GM19043 (cell line): ENCODE data around the gene WNK1.
"Not testable (repeated sequence)": the region's sequence is repeated elsewhere in the genome, so short reads cannot be mapped to it uniquely, and the experiment has no call there.

Experiments
- ATAC-seq: cut with Tn5 transposase; IDR thresholded peaks from one replicate; pipeline ENCODE4 v1.9.1; 2021; ENCODE audit warnings: low read depth; ENCODE audit not compliant: unreplicated experiment

The WNK1 gene

DNA sequence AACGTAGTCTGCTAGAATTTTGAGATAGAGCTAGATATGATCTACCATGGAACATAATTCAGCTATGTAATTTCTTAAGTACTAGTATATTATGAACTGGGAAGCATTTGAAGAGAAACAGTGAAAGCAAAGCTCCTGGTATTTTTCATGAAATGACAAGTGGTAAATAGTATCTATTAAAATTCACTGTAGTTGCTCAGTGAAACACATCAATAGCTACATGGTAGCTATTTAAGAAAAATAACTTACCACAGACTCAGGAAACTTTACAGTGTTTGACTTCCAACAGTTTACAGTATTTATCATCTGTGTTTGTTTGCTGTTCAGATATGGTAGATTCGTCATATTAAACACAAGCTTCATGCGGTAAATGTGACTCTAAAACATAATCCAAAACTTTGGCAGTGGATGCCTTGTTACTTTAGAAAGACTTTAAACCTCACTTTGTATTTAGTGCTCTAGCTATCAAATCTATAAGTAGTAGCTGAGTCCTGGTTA, 25.2 kb downstream of the WNK1 start:
- ATAC-seq, result no peak

DNA sequence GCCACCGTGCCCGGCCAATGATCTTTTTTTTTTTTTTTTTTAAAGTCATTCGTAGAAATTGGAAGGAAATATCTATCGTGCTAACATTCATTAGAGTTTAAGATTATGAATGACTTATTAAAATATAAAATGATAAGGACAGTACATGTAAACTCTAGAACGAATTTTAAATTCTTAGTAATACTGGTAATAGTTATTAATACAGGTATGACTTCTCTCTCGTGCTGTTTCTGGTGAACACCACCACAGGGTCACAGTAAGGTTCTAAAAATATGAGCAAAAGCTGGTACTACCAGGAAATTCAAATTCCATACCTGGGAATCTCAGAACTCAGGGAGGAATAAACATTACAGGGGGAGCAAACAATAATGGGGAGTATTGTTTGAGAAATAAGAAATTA, 26.2 kb downstream of the WNK1 start:
- no peak for ATAC-seq

- no peak for ATAC-seq
Observed at GRCh38 chr12:779745-780734, 27.7 kb downstream of the WNK1 start.

DNA sequence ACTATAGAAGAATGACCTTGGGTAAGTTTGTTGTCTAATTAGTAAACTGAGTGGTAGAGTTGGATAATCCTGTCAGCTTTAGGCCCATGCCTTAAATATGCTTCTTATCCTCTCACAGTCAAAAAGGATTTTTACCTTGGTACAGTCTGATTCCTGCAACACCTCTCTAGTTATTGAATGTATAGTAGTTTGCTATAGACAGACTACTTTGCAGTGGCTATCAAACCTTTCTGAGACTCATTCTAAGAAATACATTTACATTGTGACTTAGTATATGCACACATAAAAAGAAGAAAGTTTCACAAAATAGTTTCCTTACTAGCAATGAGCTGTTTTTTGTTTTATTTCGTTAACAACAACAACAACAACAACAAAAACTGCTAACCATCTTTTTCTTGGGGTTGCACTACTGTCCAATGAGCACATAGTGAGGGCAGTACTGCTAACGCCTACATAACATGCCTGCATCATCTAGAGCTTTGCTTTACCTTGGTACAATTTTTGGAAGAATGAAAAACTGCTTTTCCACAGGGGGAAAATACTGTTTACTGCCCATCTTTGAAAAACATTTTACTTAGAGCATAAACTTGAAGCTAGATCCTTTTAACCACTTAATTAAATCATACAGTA, 28.5 kb downstream of the WNK1 start:
- no peak for ATAC-seq

DNA sequence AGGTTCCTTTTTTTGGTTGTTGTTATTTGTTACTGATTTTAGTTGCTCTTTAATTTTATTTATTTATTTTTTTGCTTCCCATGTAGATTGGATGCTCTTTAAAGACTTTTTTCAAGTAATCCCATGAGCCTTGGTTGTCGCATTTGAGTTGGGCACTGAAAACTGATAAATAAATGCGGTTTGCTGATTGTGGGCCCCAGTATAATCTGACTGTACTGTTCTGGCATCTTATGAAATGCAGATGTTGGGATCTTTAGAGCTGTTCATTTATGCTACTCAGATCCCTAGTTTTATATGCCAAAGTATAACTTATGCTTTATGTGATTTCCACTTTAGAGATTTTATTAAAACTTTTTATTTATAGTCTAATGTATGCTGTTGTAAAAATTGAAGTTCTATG, 33.3 kb downstream of the WNK1 start:
- ATAC-seq, result no peak

GRCh38 chr12:788288-788687, 35.9 kb downstream of the WNK1 start:
- ATAC-seq, result no peak

DNA sequence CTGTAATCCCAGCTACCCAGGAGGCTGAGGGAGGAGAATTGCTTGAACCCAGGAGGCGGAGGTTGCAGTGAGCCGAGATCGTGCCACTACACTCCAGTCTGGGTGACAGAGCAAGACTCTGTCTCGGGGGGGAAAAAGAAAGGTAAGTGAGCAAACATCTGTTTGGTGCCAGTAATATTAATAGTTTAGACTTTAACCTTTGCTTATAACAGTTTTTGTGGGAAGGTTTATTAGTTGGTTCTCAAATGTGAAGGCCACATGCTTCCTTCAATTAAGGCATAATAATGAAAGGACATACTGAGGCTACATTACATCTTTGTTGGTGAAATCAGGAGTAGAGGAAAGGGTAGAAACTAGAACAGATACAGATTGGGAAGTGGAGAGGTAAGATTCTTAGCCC, 36.4 kb downstream of the WNK1 start:
- not testable (repeated sequence) for ATAC-seq

GRCh38 chr12:789852-790563, 37.6 kb downstream of the WNK1 start:
- ATAC-seq, result no peak

GRCh38 chr12:790608-791007, 38.2 kb downstream of the WNK1 start:
- ATAC-seq, result no peak

GRCh38 chr12:793037-793436, 40.7 kb downstream of the WNK1 start:
- ATAC-seq, result no peak

DNA sequence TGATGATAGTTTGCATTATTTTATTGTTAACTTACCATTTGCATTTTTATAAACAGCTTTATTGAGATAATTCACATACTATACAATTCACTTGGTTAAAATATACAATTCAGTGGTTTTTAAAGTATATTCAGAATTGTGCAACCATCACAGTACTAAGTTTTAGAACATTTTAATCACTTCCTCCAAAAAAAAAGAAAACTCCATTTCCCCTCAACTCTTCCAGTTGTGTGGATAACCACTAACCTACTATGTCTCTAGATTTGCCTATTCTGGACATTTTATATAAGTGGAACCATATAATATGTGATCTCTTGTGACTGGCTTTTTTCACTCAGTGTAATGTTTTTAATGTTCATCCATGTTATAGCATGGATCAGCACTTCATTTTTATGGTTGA, 41.3 kb downstream of the WNK1 start:
- no peak for ATAC-seq

- no peak for ATAC-seq
Observed at GRCh38 chr12:795305-795704, 42.9 kb downstream of the WNK1 start.

- ATAC-seq, result no peak
Observed at GRCh38 chr12:800401-800800, 48.0 kb downstream of the WNK1 start.

DNA sequence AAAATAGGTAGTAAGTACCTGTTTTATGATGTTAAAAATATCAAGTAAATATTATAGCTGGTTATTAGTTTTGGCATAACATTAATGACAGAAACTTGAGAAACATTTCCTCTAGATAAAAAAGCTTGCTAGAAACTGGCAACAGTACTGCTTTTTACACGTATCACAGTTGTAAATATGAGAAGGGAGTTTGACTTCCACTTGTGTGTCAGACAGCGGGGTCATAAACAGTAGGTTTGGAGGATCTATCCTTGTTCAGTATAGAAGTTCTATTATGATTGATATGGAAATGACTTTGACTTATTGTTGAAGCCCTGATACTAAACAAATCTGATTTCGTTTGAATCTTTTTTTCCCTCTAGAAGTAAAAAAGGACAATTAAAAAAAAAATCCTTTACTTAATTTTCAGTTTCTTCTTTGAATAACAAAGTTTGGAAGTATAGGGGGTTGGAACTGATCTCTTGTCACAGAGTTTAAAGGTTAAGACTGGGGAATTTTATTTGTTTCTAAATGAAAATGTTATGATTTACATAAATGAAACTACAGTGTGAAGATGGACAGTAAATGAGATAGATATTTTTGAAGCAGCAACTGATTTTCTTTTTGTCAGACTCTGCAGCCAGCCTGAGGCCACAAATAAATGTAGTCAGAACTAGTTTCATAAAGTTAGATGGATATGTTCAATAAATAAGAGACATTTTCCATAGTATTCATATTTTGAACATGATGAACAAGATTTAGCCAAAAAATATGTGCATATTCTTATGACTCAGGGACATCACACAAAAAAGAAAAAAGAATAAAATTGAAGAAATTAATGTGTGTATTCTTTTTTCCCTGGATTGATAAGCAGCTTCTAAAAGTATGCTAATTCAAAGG, 50.1 kb downstream of the WNK1 start:
- ATAC-seq, result no peak

GRCh38 chr12:805022-805632, 52.7 kb downstream of the WNK1 start:
- ATAC-seq, result no peak

DNA sequence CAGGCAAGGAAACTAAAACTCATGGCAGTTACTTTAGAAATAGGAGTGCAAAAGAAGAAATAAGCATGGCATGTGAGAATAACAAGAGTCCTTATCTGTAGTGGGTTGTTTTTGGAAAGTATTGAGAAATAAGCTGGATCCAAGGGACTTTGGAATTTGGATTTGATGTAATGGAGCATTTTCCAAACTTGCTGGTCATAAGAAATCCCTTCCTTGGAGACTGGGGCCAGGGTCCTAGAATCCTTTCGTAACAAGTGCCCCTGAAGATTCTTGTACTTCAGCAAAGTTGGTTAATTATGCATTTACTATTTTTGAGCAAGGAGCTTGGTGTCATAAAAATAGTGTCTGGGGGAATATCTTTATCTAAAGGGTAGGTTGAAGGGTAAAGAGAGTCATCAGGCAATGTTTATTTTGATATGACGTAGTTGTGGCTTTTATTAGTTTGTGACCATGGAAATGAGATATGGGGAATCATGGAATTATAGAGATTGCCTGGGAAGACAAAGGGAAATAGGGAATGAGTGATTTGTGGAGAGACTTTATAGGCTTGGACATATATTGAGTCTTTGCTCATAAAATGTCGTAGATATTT, 53.9 kb downstream of the WNK1 start:
- ATAC-seq, result no peak

- ATAC-seq, result no peak
Observed at GRCh38 chr12:807041-807735, 54.8 kb downstream of the WNK1 start.

GRCh38 chr12:810116-810515, 57.7 kb downstream of the WNK1 start:
- no peak for ATAC-seq
